H1 (cell line): ENCODE data around the gene PSMB11. TPM values are rescaled to one million over a fixed set of nuclear protein-coding genes. Genes with fewer than 3 reads are reported as not detected.

Source experiments
- CTCF ChIA-PET: fragments of 300-600 bp; sonication (Branson Sonifier 250); formaldehyde crosslinking; loops from one replicate; lab custom pipeline; 2021; ENCODE audit not compliant: partially characterized antibody; lab: Charles Lee
- POLR2A ChIA-PET: fragments of 300-600 bp; sonication (Branson Sonifier 250); formaldehyde crosslinking; loops from one replicate; lab custom pipeline; 2021; ENCODE audit warnings: inconsistent platforms; ENCODE audit not compliant: partially characterized antibody; lab: Charles Lee
- DNase-seq, 2 experiments: peaks; one replicate each; pipeline versions ENCODE4 v3.0.0 to v3.0.0-alpha.2; 2010 to 2022; ENCODE audit warnings: low spot score in 2 of 2, low read depth in 1 of 2, mixed read lengths in 1 of 2
- FAIRE-seq: peaks from 2 replicates; lab custom pipeline; 2011; peaks lifted over from hg19 to GRCh38; lab: Jason Lieb, UNC
- H2AFZ ChIP-seq: 2 replicates; pipeline ENCODE4 v1.8.1; 2012; ENCODE audit warnings: low read length, inconsistent platforms
- H2AK5ac ChIP-seq: 2 replicates; pipeline ENCODE4 v1.6.1; 2013; ENCODE audit warnings: low read depth, low read length
- H2BK120ac ChIP-seq: replicated peaks from 2 replicates; pipeline ENCODE3; 2013; ENCODE audit warnings: low read depth, low read length, inconsistent platforms
- H2BK12ac ChIP-seq: 2 replicates; pipeline ENCODE4 v1.6.1; 2013; ENCODE audit warnings: low read depth, low read length
- H2BK15ac ChIP-seq: 2 replicates; pipeline ENCODE4 v1.6.1; 2013; ENCODE audit warnings: low read length
- H2BK20ac ChIP-seq: 2 replicates; pipeline ENCODE4 v1.6.1; 2013; ENCODE audit warnings: low read length
- H2BK5ac ChIP-seq: 2 replicates; pipeline ENCODE4 v1.6.1; 2013; ENCODE audit warnings: low read depth, low read length
- H3K14ac ChIP-seq: 2 replicates; pipeline ENCODE4 v1.6.1; 2013; ENCODE audit warnings: inconsistent platforms; ENCODE audit not compliant: insufficient read length
- H3K18ac ChIP-seq: 2 replicates; pipeline ENCODE4 v1.6.1; 2013; ENCODE audit warnings: low read length; ENCODE audit errors: extremely low read depth
- H3K23ac ChIP-seq: 2 replicates; pipeline ENCODE4 v1.6.1; 2013; ENCODE audit warnings: inconsistent platforms; ENCODE audit not compliant: insufficient read length
- H3K23me2 ChIP-seq: 2 replicates; pipeline ENCODE4 v1.6.1; 2013; ENCODE audit warnings: low read depth, low read length
- H3K27ac ChIP-seq: 2 replicates; pipeline ENCODE4 v1.6.1; 2011; ENCODE audit warnings: low read depth, low read length, inconsistent platforms
- H3K27me3 ChIP-seq, 4 experiments: replicated peaks in 1 of 4; 1 replicate in 1 of 4; 2 replicates in 3 of 4; pipeline versions ENCODE4 v1.6.1 to v1.8.1; 2011 to 2013; ENCODE audit warnings: low read length in 3 of 4, mild to moderate bottlenecking in 3 of 4, inconsistent platforms in 2 of 4, mixed read lengths in 2 of 4, moderate library complexity in 1 of 4; ENCODE audit not compliant: control insufficient read depth in 3 of 4, insufficient read depth in 3 of 4; ENCODE audit errors: extremely low read depth in 1 of 4
- H3K36me3 ChIP-seq, 4 experiments: 2 replicates each; pipeline versions ENCODE4 v1.6.1 to v1.8.1; 2011 to 2013; ENCODE audit warnings: mild to moderate bottlenecking in 4 of 4, low read length in 3 of 4, moderate library complexity in 2 of 4, control low read depth in 1 of 4, inconsistent platforms in 1 of 4; ENCODE audit not compliant: insufficient read depth in 4 of 4, control insufficient read depth in 2 of 4
- H3K4ac ChIP-seq: replicated peaks from 2 replicates; pipeline ENCODE3; 2013; ENCODE audit warnings: low read length, low read depth, mixed read lengths, inconsistent platforms; ENCODE audit not compliant: insufficient read length
- H3K4me1 ChIP-seq, 4 experiments: replicated peaks in 1 of 4; 1 replicate in 1 of 4; 2 replicates in 3 of 4; pipeline versions ENCODE4 v1.6.1 to v1.8.1; 2011 to 2013; ENCODE audit warnings: low read length in 3 of 4, inconsistent platforms in 2 of 4, mixed read lengths in 1 of 4; ENCODE audit not compliant: insufficient read depth in 4 of 4, control insufficient read depth in 3 of 4
- H3K4me2 ChIP-seq, 2 experiments: 2 replicates each; pipeline versions ENCODE4 v1.6.1 to v1.8.1; 2011 to 2013; ENCODE audit warnings: low read depth in 2 of 2, low read length in 2 of 2, control low read depth in 1 of 2, inconsistent platforms in 1 of 2, mild to moderate bottlenecking in 1 of 2; ENCODE audit not compliant: insufficient read depth in 1 of 2
- H3K4me3 ChIP-seq, 4 experiments: fragments of 200-600, 300-600 bp in 1 of 4; sonication (generic), shearing (Covaris generic), sonication (Bioruptor Twin) in 1 of 4; 2 replicates each; pipeline versions ENCODE4 v1.5.1 to v1.8.1; 2011 to 2016; ENCODE audit warnings: low read length in 4 of 4, low read depth in 3 of 4, control low read depth in 2 of 4, inconsistent platforms in 2 of 4, mild to moderate bottlenecking in 2 of 4, mixed read lengths in 1 of 4, moderate library complexity in 1 of 4; ENCODE audit not compliant: insufficient read depth in 2 of 4; ENCODE audit errors: extremely low read depth in 1 of 4
- H3K56ac ChIP-seq: replicated peaks from 2 replicates; pipeline ENCODE3; 2013; ENCODE audit warnings: low read depth, mild to moderate bottlenecking, mixed read lengths, low read length, inconsistent platforms; ENCODE audit not compliant: insufficient read length
- H3K79me1 ChIP-seq: 2 replicates; pipeline ENCODE4 v1.6.1; 2013; ENCODE audit warnings: low read depth, low read length, control low read depth
- H3K79me2 ChIP-seq, 2 experiments: 2 replicates each; pipeline versions ENCODE4 v1.6.1 to v1.8.1; 2012 to 2013; ENCODE audit warnings: low read length in 2 of 2, mild to moderate bottlenecking in 2 of 2, inconsistent platforms in 1 of 2; ENCODE audit not compliant: insufficient read depth in 2 of 2, control insufficient read depth in 1 of 2
- H3K9ac ChIP-seq, 4 experiments: replicated peaks in 1 of 4; 1 replicate in 1 of 4; 2 replicates in 3 of 4; pipeline versions ENCODE4 v1.6.1 to v1.8.1; 2011 to 2013; ENCODE audit warnings: low read depth in 3 of 4, low read length in 3 of 4, control low read depth in 2 of 4, mild to moderate bottlenecking in 2 of 4, moderate library complexity in 2 of 4, inconsistent platforms in 1 of 4; ENCODE audit errors: extremely low read depth in 1 of 4
- H3K9me3 ChIP-seq, 2 experiments: 2 replicates each; pipeline versions ENCODE4 v1.6.1 to v1.8.1; 2012 to 2013; ENCODE audit warnings: mild to moderate bottlenecking in 2 of 2, moderate library complexity in 2 of 2, control low read depth in 1 of 2, inconsistent platforms in 1 of 2, low read depth in 1 of 2, low read length in 1 of 2, mixed read lengths in 1 of 2; ENCODE audit not compliant: insufficient read depth in 2 of 2
- H4K20me1 ChIP-seq, 2 experiments: replicated peaks in 1 of 2; 2 replicates each; pipeline versions ENCODE3 to v1.8.1; 2011 to 2013; ENCODE audit warnings: inconsistent platforms in 2 of 2, low read length in 2 of 2, mild to moderate bottlenecking in 1 of 2; ENCODE audit not compliant: insufficient read depth in 2 of 2, control insufficient read depth in 1 of 2
- H4K5ac ChIP-seq: 2 replicates; pipeline ENCODE4 v1.6.1; 2013; ENCODE audit warnings: low read length, low read depth, mixed read lengths, inconsistent platforms; ENCODE audit not compliant: insufficient read length
- H4K8ac ChIP-seq: 2 replicates; pipeline ENCODE4 v1.8.0; 2013; ENCODE audit warnings: mild to moderate bottlenecking, moderate library complexity, low read length, inconsistent platforms; ENCODE audit not compliant: insufficient read depth; ENCODE audit errors: extremely low read depth
- H4K91ac ChIP-seq: replicated peaks from 2 replicates; pipeline ENCODE3; 2013; ENCODE audit warnings: low read length, mixed read lengths, inconsistent platforms; ENCODE audit not compliant: insufficient read length
- BCL11A ChIP-seq, 2 experiments: IDR thresholded peaks; one replicate each; pipeline ENCODE4 v1.6.1; 2011; ENCODE audit warnings: low read depth in 2 of 2, low read length in 2 of 2, mild to moderate bottlenecking in 2 of 2
- HDAC2 ChIP-seq, 2 experiments: fragments of 300-600 bp in 1 of 2; sonication (generic) in 1 of 2; IDR thresholded peaks; 2 replicates each; pipeline ENCODE4 v1.6.1; 2011 to 2012; ENCODE audit warnings: low read depth in 2 of 2, low read length in 2 of 2, mild to moderate bottlenecking in 2 of 2, moderate library complexity in 2 of 2, borderline replicate concordance in 1 of 2, inconsistent platforms in 1 of 2
- JUND ChIP-seq: IDR thresholded peaks from 2 replicates; pipeline ENCODE4 v1.6.1; 2011; ENCODE audit warnings: mild to moderate bottlenecking, improper control_type of control experiment, low read length
- KDM1A ChIP-seq: fragments of 200-600, 300-600 bp; sonication (generic); IDR thresholded peaks from 2 replicates; pipeline ENCODE4 v1.7.1; 2016; ENCODE audit warnings: mild to moderate bottlenecking, low read length, borderline replicate concordance
- MAFK ChIP-seq: IDR thresholded peaks from 2 replicates; pipeline ENCODE4 v1.6.1; 2012; ENCODE audit warnings: low read depth, mild to moderate bottlenecking, improper control_type of control experiment, low read length
- RXRA ChIP-seq: IDR thresholded peaks from 2 replicates; pipeline ENCODE4 v1.6.1; 2011; ENCODE audit warnings: low read depth, mild to moderate bottlenecking, low read length, moderate library complexity; ENCODE audit not compliant: insufficient read depth
- SRF ChIP-seq: IDR thresholded peaks from 2 replicates; pipeline ENCODE4 v1.6.1; 2011; ENCODE audit warnings: mild to moderate bottlenecking, low read depth, low read length, moderate library complexity
- TEAD4 ChIP-seq: IDR thresholded peaks from 2 replicates; pipeline ENCODE4 v1.6.1; 2012; ENCODE audit warnings: low read depth, low read length, inconsistent platforms, mixed read lengths
- YY1 ChIP-seq: IDR thresholded peaks from 2 replicates; pipeline ENCODE4 v1.6.1; 2011; ENCODE audit warnings: low read depth, mild to moderate bottlenecking, low read length
- WGBS, 2 experiments: shearing (Covaris generic) in 1 of 2; methylation state at CpG; one replicate each; pipeline versions ENCODE4 v1.1.6 to v1.1.7; 2013 to 2015; ENCODE audit warnings: low lambda C conversion rate in 2 of 2, mixed read lengths in 2 of 2, inconsistent platforms in 1 of 2, low coverage in 1 of 2, missing lambda C conversion rate in 1 of 2; ENCODE audit not compliant: insufficient replicate concordance in 2 of 2, insufficient coverage in 1 of 2, insufficient read length in 1 of 2; ENCODE audit errors: extremely low coverage in 1 of 2, missing lambda C conversion rate in 1 of 2; 5-methylcytosine and 5-hydroxymethylcytosine counted together
- polyA plus RNA-seq, 7 experiments: library from polyadenylated mRNA; depleted of rRNA in 3 of 7; stranded (reverse) in 5 of 7; unstranded in 2 of 7; fragments of >200 nt in 5 of 7; fragments of 200-250 nt in 2 of 7; gene quantifications; 1 replicate in 5 of 7; 2 replicates in 1 of 7; 4 replicates in 1 of 7; pipeline versions ENCODE4 v1.2.1 to v1.2.3, GENCODE V29; 2011 to 2013; ENCODE audit warnings: missing spikeins in 2 of 7, mixed read lengths in 2 of 7
- total RNA-seq: library from RNA; stranded (reverse); fragmentation: NEBNext Ultra II Directional; extraction: Animal tissue kit (Norgen Biotek cat#: 25700); gene quantifications from 2 replicates; pipeline ENCODE4 v1.2.1, GENCODE V29; 2021

Gene PSMB11
- total and polyA plus RNA-seq, 2 of the 8 experiments (the other 6 are each of a cell fraction or from before 2014, with no cell fraction given), result not detected

DNA sequence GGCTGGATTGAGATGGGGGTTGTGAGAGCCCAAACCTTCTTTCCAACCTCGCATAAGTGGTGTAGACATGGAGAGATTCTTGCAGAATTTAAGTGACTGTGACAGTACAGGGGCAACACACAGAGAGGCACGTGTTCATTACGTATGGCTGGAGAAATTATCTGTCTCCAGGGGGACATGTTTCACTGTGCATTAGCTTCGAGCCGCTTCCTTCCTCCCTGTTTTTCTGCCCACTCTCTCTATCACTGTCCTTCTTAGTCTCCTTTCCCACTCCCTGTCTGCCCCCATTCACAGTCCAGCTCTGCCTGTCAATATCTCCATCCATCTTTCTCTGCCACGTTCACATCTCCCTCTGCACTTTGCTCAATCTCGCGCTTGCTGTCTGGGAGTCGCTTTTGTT is 20.6 kb upstream of the PSMB11 start:
- Histone ChIP-seq H3K23ac (no peak overlapping the region), H2BK120ac (no peak overlapping the region), H3K4me1 (peaks cover 0 to 3% (median under 1%) of the 10 kb centered on the region in 4 experiments; a peak in 1 of 7 replicates), H4K91ac (no peak overlapping the region), H2BK15ac (no peak overlapping the region), H3K56ac (no peak overlapping the region), H3K14ac (no peak overlapping the region), H3K27ac (no peak overlapping the region), H3K36me3 (peaks cover 3 to 15% (median 9%) of the 10 kb centered on the region in 4 experiments; a peak in 6 of 8 replicates), H3K23me2 (no peaks in the 10 kb centered on the region; the same call in 1 of the 2 replicates), H3K4ac (no peak overlapping the region), H2AK5ac (no peak overlapping the region), H3K27me3 (no peaks in the 10 kb centered on the region), H4K20me1 (peaks cover 0 to 3% of the 10 kb centered on the region in 2 experiments), H4K8ac (no peak overlapping the region), H3K79me1 (no peaks in the 10 kb centered on the region), H2BK20ac (no peak overlapping the region), H2BK5ac (no peak overlapping the region), H4K5ac (no peak overlapping the region), H3K18ac (no peak overlapping the region), H3K79me2 (no peaks in the 10 kb centered on the region), H3K4me2 (no peak overlapping the region), H2AFZ (no peak overlapping the region), H3K9me3 (no peaks in the 10 kb centered on the region), H3K9ac (no peak overlapping the region), H3K4me3 (no peak overlapping the region), H2BK12ac (no peak overlapping the region)
- 88% methylated on average over 9 of the region's 9 CpGs; no CpG with 5 or more reads in 1 of the 2 experiments for WGBS, 2 experiments
- DNase-seq, result no peak
- no peak for TF ChIP-seq JUND
- no peak for TF ChIP-seq RXRA
- TF ChIP-seq MAFK, result no peak
- no peak for TF ChIP-seq TEAD4
- TF ChIP-seq SRF, result no peak
- no peak for TF ChIP-seq YY1
- no peak for TF ChIP-seq BCL11A (IDR thresholded peaks at IDR 0.05; ENCODE audit: low read depth in 2 of 2, low read length in 2 of 2)
- TF ChIP-seq KDM1A, result no peak
- no peak for TF ChIP-seq HDAC2 (IDR thresholded peaks at IDR 0.05; ENCODE audit: borderline replicate concordance in 1 of 2, low read depth in 2 of 2, low read length in 2 of 2)
- CTCF ChIA-PET, result interaction anchor here (1.0 to 11.9 kb wide), 7 partner anchors 9 to 47 kb away, joined by 3 to 103 read pairs (median 5); partner anchors contain the start of genes AJUBA and PSMB11
- no peak for FAIRE-seq
- POLR2A ChIA-PET, result interaction anchor here (0.7 to 11.2 kb wide), 6 partner anchors 9 to 27 kb away, joined by 3 to 99 read pairs (median 6); partner anchors contain the start of gene PSMB5
